Neural progenitor cell (in vitro differentiated cells): ENCODE data around the gene SMAP2.

ENCODE experiments used
- EZH2phosphoT487 ChIP-seq: fragments of 200-600 bp; sonication (generic); IDR thresholded peaks from 2 replicates; pipeline ENCODE4 v1.6.1; 2017; ENCODE audit warnings: antibody characterized with exemption
- TF ChIP-seq, protein P1 (sequence below): fragments of 200-600 bp; sonication (generic); IDR thresholded peaks from 2 replicates; pipeline ENCODE4 v1.5.1; 2017; ENCODE audit warnings: antibody characterized with exemption, mild to moderate bottlenecking

DNA sequence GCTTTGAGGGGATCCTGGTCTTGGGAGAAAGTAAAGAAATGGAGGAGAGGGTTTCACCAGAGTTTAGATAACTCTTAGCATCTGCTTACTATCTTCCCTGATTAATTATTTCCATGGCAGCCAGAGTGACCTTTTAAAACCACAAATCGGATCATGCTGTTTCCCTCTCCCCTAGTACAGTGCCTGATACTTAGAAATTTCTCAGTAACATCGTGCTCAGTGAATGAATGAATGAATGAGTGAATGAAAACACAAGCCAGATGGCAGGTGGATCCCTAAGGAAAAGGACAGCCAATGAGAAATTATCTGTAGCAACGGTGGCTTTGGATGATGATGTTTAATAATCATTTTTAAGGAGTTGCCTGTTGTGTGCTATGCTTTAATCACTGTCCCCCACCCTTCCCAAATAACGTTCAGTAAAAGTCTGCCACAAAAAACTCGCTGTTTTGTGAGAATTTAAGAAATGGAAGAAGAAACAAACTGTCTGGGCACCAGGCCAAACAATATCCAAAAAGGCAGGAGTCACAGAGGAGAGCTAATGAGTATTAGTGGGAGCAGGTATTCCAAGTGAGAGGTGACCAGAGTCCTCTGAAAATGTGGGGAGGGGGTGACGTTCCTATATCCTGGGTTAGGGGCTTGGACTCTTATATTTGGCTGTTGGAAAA is 737 bp upstream of the SMAP2 start:
- TF ChIP-seq, protein P1, sequence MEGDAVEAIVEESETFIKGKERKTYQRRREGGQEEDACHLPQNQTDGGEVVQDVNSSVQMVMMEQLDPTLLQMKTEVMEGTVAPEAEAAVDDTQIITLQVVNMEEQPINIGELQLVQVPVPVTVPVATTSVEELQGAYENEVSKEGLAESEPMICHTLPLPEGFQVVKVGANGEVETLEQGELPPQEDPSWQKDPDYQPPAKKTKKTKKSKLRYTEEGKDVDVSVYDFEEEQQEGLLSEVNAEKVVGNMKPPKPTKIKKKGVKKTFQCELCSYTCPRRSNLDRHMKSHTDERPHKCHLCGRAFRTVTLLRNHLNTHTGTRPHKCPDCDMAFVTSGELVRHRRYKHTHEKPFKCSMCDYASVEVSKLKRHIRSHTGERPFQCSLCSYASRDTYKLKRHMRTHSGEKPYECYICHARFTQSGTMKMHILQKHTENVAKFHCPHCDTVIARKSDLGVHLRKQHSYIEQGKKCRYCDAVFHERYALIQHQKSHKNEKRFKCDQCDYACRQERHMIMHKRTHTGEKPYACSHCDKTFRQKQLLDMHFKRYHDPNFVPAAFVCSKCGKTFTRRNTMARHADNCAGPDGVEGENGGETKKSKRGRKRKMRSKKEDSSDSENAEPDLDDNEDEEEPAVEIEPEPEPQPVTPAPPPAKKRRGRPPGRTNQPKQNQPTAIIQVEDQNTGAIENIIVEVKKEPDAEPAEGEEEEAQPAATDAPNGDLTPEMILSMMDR, result no peak
- no peak for TF ChIP-seq EZH2phosphoT487
